BE2C (cell line): Measurements from ENCODE around the gene RNASET2.

Experiments
- DNase-seq: peaks from one replicate; pipeline ENCODE4 v3.0.0-alpha.2; 2020
- H3K27me3 ChIP-seq: fragments of 250-450 bp; sonication (Bioruptor Pico); 2 replicates; pipeline ENCODE4 v1.5.1; 2020; ENCODE audit warnings: mild to moderate bottlenecking
- H3K36me3 ChIP-seq: fragments of 250-450 bp; sonication (Bioruptor Pico); 2 replicates; pipeline ENCODE4 v1.5.1; 2020; ENCODE audit warnings: mild to moderate bottlenecking
- H3K4me1 ChIP-seq: fragments of 250-450 bp; sonication (Bioruptor Pico); 2 replicates; pipeline ENCODE4 v1.5.1; 2020
- H3K4me3 ChIP-seq: 2 replicates; pipeline ENCODE4 v1.5.1; 2011; ENCODE audit warnings: low read depth, low read length
- H3K9me3 ChIP-seq: fragments of 250-450 bp; sonication (Bioruptor Pico); 2 replicates; pipeline ENCODE4 v1.5.1; 2020
- TF ChIP-seq, protein P1 (sequence below): IDR thresholded peaks from 2 replicates; pipeline ENCODE4 v1.5.1; 2012; ENCODE audit warnings: mild to moderate bottlenecking, low read depth, low read length

RNASET2 gene

GRCh38 chr6:166959911-166960608, 3.7 kb upstream of the RNASET2 start:
- H3K27me3 ChIP-seq = no peaks in the 10 kb centered on the region
- no peaks in the 10 kb centered on the region for H3K9me3 ChIP-seq
- no peak for DNase-seq
- H3K4me1 ChIP-seq = no peaks in the 10 kb centered on the region
- no peaks in the 10 kb centered on the region for H3K36me3 ChIP-seq
- no peak overlapping the region for H3K4me3 ChIP-seq
- TF ChIP-seq, protein P1, sequence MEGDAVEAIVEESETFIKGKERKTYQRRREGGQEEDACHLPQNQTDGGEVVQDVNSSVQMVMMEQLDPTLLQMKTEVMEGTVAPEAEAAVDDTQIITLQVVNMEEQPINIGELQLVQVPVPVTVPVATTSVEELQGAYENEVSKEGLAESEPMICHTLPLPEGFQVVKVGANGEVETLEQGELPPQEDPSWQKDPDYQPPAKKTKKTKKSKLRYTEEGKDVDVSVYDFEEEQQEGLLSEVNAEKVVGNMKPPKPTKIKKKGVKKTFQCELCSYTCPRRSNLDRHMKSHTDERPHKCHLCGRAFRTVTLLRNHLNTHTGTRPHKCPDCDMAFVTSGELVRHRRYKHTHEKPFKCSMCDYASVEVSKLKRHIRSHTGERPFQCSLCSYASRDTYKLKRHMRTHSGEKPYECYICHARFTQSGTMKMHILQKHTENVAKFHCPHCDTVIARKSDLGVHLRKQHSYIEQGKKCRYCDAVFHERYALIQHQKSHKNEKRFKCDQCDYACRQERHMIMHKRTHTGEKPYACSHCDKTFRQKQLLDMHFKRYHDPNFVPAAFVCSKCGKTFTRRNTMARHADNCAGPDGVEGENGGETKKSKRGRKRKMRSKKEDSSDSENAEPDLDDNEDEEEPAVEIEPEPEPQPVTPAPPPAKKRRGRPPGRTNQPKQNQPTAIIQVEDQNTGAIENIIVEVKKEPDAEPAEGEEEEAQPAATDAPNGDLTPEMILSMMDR = no peak

DNA sequence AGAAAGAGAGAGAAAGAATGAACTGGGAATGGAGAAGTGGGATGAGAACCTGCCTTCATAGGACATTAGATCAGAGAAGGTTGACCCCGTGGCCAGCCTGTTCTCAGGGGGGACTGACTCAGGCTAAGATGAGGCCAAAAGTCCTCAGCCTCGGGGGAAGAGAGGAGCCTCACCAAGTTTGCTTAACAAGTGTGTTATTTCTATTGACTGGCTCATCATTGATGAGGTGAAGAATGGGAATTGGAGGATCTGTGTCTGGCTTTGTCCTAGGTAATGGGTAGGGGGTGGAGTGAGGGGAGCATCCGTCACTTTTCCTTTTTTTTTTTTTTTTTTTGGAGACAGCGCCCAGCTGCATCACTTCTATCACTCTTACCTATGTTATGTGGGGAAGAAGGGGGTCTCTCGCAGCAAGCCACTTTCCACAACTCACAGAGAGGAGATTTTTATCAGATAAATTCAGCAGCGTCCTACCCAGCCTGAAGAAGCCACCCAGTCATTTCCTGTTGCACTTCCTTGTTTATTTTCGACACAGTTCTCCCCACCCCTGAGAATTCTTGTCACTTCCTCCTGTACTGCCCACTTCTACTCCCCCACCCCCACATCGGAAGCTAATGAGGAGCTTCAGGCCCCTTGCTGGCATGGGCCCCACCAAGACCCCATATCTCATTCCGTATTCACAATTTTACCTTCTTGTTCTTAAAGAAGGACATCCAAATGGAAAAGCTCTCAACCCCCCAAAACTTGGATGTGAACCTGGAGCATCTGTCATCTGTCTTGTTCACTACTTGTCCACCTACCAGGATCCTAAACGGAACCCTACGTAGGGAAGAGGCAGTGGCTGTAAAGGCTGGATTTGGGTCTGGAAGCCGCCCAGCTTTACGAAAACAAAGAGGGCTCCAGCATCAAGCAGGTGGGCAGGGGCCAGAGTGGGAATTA, 2.8 kb upstream of the RNASET2 start:
- no peaks in the 10 kb centered on the region for H3K9me3 ChIP-seq
- no peaks in the 10 kb centered on the region for H3K4me1 ChIP-seq
- TF ChIP-seq, protein P1 = no peak
- no peaks in the 10 kb centered on the region for H3K36me3 ChIP-seq
- DNase-seq = no peak
- H3K4me3 ChIP-seq = no peak overlapping the region
- no peaks in the 10 kb centered on the region for H3K27me3 ChIP-seq

GRCh38 chr6:166957805-166958076, 1.4 kb upstream of the RNASET2 start:
- Histone ChIP-seq H3K9me3 (no peaks in the 10 kb centered on the region), H3K36me3 (no peaks in the 10 kb centered on the region), H3K4me3 (no peak overlapping the region), H3K4me1 (no peaks in the 10 kb centered on the region), H3K27me3 (no peaks in the 10 kb centered on the region)
- no peak for DNase-seq
- TF ChIP-seq, protein P1 = no peak

GRCh38 chr6:166957087-166957804, 896 bp upstream of the RNASET2 start:
- Histone ChIP-seq H3K36me3 (no peaks in the 10 kb centered on the region), H3K9me3 (no peaks in the 10 kb centered on the region), H3K4me3 (peak overlapping the region; percentile 77), H3K4me1 (no peaks in the 10 kb centered on the region), H3K27me3 (no peaks in the 10 kb centered on the region)
- TF ChIP-seq, protein P1 = no peak
- DNase-seq = peak; percentile 24

DNA sequence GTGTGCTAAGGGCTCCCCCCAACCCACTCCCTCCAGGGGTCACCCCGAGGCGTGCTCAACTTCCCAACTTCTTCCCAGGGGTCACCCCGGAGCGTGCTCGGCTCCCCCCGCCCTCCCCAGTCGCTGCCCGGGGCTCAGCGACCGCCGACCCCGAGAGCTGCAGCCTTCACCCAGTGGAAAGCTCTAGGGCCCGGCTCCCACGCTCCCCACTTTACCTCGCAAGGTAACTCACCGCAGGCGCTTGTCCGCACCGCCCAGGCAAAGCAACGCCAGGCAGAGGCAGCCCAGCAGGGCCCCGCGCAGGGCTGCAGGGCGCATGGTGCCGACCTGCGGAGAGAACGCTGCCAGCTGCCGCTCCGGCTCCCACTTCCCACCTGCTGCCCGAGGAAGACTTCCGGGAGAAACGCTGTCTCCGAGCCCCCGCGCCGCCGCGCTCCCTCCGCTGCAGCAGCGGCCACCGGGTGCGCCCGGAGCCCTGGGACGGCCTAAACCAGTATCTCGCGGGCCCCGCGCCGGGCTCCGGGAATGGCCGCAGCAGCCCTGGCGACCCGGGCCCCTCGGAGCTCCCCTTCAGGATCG, 396 bp downstream of the RNASET2 start:
- no peak for DNase-seq
- TF ChIP-seq, protein P1 = no peak
- Histone ChIP-seq H3K36me3 (no peaks in the 10 kb centered on the region), H3K27me3 (no peaks in the 10 kb centered on the region), H3K4me1 (no peaks in the 10 kb centered on the region; the same call in 1 of the 2 replicates), H3K4me3 (peak overlapping the region; percentile 77), H3K9me3 (no peaks in the 10 kb centered on the region)
